ENCODE measurements around the gene ENPP6.

DNA sequence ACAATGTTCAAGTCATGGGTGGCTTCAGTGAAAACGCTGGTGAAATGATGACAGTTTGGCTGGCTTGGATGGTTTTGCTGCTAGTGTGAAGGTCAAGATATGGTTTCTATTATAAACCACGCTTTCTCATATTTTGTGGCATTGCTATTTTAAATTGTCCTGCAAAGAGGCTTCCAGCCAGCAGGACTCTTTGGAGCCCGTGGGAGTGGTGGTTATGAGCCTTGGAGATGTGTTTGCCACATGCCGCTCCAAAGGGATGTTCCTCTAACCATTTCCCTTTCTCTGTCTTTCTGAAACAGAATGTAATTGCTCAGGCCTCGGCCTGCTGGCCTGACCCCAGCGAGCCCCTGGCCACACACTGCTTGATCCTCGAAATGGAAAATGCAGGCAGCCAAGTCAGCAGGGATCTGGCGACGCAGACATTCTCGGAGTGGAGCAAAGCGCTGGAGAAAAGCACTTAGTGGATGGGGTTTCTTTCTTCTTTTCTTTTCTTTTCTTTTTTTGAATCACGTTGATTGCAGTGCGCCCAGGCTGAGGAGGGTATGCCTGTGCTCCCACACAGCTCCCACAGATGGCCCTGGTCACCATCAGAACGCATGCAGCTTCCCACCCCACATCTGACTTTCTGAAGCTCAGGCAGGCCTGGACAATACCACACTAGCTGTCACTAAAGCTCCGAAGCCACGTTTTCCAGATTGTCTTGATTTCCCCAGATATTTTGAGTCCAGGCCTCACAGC is 114.0 kb downstream of the ENPP6 start:
- TF ChIP-seq POLR2A (IDR thresholded peaks at IDR 0.05; ENCODE audit: low read length) (no peak), GATA1 (IDR thresholded peaks at IDR 0.05; ENCODE audit: low read depth, low read length) (no peak)
